HG03469 (cell line): ENCODE results near the gene VPS13D.
"Not testable (repeated sequence)": the region's sequence is repeated elsewhere in the genome, so short reads cannot be mapped to it uniquely, and the experiment has no call there.

Experiments
- ATAC-seq: cut with Tn5 transposase; IDR thresholded peaks from one replicate; pipeline ENCODE4 v1.9.1; 2021; ENCODE audit warnings: mild to moderate bottlenecking, moderate library complexity, moderate number of reproducible peaks; ENCODE audit not compliant: unreplicated experiment

The VPS13D gene

GRCh38 chr1:12505639-12506280, 275.9 kb downstream of the VPS13D start:
- no peak for ATAC-seq

- no peak for ATAC-seq
Measured at GRCh38 chr1:12506281-12507280, 276.8 kb downstream of the VPS13D start.

- ATAC-seq: no peak
Measured at GRCh38 chr1:12507631-12508030, 277.8 kb downstream of the VPS13D start.

DNA sequence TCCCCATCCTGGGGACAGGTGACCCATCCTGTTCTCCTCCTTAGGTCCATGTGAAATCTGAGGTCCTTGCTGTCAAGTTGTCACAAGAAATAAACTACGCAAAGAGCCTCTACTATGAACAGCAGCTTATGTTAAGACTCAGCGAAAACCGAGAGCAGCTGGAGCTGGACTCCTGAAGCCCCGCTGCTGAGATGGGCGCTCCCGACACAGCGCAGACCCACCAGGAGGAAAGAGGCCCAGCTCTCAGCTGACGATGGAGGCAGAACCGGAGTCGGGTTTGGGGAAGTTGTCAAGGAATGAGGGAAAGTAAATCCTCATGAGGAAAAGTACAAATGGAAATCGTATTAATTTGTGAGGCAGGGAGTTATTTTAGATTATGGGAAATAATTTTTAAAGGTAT, 279.0 kb downstream of the VPS13D start:
- ATAC-seq: no peak

GRCh38 chr1:12511128-12511484, 281.3 kb downstream of the VPS13D start:
- ATAC-seq: no peak

GRCh38 chr1:12511516-12512468, 282.0 kb downstream of the VPS13D start:
- no peak for ATAC-seq

DNA sequence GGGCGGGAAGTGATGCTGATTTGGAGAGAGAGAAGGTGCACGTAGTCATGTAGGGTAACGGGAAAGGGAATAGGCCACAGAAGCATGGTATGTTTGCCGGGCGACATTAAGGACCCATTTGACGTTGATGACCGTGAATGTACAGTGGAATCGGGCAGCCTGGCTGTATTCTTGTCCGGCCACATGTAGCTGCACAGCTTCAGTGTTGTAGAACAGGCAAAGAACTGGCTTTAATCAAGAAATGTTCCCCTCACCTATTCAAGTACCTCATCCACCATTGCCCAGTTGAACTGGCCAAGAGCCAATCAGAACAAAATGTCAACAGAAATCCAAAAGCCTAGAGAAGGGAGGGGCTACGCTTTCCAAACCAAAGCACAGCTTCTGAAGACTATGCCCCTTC, 283.4 kb downstream of the VPS13D start:
- no peak for ATAC-seq

DNA sequence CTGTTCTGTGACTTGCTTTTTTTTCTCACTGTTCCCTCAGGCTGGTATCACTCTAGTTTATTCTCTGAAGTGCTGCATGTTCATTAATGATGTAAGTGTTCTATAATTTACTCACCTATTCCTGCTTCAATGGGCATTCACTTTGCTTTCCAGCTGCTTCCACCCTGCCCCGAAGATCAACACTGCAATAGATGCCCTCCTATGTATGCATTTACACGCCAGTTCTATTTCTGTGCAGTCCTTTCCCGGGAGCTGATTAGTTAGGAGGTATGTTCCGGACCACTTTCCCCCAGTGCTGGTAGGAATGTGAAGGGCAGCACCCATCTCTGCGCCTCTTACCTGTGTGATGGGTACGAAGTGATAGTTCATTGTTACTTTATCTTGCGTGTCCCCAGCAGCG, 284.8 kb downstream of the VPS13D start:
- ATAC-seq: no peak

DNA sequence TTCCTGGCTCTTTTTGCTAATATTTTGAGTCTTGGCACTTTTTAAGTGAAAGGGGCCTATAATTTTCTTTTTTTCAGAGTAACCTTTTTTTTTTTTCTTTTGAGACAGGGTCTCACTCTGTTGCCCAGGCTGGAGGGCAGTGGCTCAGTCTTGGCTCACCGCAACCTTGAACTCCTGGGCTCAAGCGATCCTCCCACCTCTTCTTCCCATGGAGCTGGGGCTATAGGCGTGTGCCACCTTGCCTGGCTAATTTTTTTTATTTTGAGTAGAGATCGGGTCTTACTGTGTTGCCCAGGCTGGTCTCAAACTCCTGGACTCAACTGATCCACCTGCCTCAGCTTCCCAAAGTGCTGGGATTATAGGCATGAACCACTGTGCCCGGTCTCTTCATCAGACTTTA, 285.4 kb downstream of the VPS13D start:
- ATAC-seq: no peak

GRCh38 chr1:12516741-12517140, 286.9 kb downstream of the VPS13D start:
- no peak for ATAC-seq

GRCh38 chr1:12518931-12519692, 289.3 kb downstream of the VPS13D start:
- ATAC-seq: no peak

DNA sequence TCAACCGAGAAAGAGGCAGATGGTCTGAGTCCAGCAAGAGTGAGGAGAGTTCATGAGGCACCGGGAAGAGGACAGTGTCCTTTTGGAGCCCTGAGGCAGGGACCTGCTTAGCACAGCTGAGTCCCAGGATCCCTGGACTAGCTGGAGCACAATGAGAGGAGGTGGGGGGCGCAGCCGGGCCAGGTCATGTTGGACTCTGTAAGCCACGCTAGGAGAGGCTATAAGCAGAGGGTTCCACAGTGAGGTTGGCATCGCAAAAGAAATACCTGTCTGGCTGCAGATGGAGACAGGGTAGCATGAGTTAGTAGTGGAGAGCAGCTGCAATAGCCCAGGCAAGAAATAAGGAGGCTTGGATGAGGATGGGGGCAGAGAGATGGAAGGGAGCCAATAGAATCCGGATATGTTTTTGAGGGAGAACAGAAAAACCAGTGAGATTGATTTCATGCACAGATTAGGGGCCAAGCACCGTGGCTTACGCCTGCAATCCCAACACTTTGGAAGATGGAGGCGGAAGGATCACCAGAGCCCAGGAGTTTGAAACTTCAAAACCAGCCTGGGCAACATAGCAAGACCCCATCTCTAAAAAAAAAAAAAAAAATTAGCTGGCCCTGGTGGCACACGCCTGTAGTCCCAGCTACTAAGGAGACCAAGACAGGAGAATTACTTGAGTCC, 290.0 kb downstream of the VPS13D start:
- ATAC-seq: no peak

DNA sequence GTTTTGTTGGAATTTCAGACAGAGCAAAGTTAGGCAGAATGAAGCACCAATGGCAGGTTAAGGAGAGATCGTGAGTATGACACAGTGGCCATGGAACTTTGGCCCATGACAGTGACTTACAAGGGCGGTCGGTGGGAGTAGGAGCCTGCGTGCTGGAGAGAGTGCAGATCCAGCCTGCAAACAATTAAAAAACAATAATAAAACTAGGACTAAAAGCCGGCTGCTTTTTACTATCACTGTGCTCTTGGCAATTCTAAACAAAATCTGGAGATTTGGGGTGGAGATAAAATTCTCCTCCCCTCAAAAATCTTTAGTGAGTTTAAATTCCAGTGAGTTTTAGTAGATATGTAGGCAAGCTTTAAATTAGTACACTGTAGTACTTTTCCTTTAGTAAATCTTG, 291.3 kb downstream of the VPS13D start:
- no peak for ATAC-seq

GRCh38 chr1:12522780-12523179, 292.9 kb downstream of the VPS13D start:
- not testable (repeated sequence) for ATAC-seq

DNA sequence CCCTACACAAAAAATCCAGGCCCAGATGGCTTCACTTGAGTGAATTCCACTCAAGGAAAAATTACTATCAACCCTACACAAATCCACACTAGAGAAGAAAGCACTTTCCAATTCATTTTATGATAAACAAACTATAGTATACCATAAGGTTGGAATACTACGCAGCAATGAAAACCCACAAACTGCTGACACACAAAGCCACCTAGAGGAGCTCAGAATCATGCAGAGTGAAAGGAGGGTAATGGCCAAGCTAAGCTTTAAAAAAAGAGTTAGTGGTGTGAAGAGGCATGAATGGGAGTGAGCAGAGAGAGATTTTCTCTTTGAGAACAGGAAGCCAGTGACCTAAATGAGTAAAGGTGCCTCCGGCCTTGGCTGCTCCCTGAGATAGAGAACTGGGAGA, 294.4 kb downstream of the VPS13D start:
- ATAC-seq: no peak

DNA sequence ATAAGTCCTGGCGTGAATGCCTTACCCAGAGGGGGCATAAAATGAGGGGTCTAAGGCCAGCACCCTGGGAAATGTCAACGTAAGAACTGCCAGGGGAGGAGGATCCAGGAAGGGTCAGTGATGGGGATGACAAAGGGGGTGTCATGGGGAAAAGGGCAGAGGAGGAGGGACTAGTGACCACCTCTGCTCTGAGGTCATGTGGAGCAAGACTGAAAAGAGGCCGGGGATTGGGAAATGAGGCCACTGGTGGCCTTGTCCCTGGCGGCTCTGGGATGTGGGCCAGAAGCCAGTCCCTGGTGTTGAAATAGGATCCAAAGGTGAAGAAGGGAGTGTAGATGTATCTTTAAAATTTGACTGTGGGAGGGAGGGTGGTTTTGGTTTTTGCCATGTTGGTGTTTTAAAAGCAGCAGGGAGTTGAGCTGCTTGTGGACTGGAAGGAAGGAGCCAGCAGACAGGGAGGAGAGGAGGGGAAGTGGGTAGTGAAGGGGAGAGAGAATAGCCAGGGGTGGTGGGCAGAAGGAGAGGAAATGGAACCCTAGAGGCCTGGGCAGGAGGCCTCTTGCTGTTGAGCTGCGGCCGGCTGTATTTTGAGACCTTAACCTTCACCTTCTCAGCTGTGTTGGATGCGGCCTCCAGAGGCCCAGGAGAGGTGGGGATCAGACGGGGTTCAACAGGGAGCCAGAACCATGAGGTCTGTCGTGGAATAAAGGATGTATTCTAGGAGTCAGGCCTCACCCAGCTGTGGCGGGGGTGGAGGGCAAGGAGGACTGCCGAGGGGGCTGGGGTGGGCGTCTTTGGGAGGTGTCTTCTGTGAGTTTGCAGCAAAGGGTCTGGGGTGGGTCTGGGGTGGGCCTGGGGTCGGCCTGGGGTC, 295.7 kb downstream of the VPS13D start:
- ATAC-seq: no peak

- no peak for ATAC-seq
Measured at GRCh38 chr1:12527564-12527963, 297.7 kb downstream of the VPS13D start.

GRCh38 chr1:12528021-12528852, 298.4 kb downstream of the VPS13D start:
- ATAC-seq: no peak
